Fibroblast of pulmonary artery (primary cell): Measurements from ENCODE around the gene FRMD6.

Source experiments
- DNase-seq: peaks from one replicate; pipeline ENCODE4 v3.0.0-alpha.2; 2010; ENCODE audit warnings: low read depth
- H3K4me3 ChIP-seq: replicated peaks from 2 replicates; pipeline ENCODE4 v1.5.1; 2011; ENCODE audit warnings: low read depth, mild to moderate bottlenecking, control low read depth, low read length, moderate library complexity
- CTCF ChIP-seq: IDR thresholded peaks from 2 replicates; pipeline ENCODE4 v1.5.1; 2011; ENCODE audit warnings: mild to moderate bottlenecking, control low read depth, low read length, inconsistent platforms; ENCODE audit errors: missing control alignments

Gene FRMD6

DNA sequence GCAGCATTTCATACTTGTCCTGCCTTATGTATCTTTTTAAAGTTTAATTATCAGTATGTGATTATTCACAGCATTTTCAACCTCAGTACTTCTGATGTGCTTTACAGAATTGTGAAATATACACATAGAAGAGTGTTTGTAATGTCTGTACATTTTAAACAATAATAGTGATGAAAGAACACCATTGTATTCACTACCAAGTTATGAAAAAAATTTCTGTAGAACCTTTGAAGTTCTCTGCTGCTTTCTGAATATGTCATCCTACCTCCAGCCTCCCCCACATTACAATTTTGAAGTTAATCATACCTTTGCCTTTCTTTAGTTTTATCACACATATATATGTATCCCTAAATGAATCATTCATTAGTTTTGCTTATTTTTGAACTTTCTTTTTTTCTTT is 24.8 kb downstream of the FRMD6 start:
- no peak overlapping the region for H3K4me3 ChIP-seq
- peak; percentile 71 for DNase-seq
- TF ChIP-seq CTCF = no peak

GRCh38 chr14:51677266-51677665 is 25.6 kb downstream of the FRMD6 start:
- H3K4me3 ChIP-seq = no peak overlapping the region
- peak; percentile 58 for DNase-seq
- TF ChIP-seq CTCF = no peak

DNA sequence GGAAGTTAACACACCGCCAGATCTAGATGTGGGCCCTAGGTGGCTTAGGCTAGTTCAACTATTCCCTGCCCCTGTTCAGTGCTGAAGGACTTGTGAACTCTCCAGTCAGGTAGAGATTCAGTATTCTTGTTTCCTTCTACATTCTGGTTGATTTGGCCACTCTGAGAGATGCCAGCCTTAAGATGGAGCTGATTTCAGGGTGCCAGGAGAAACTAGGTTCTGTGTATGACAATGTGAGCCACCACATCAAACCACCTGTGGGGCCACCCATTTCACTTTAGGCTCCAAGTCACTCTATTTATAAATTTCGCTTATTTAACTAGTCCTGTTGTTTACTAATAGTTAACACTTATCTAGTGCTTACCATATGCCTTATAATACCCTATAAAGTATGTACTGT is 26.0 kb downstream of the FRMD6 start:
- DNase-seq = no peak
- no peak for TF ChIP-seq CTCF
- no peak overlapping the region for H3K4me3 ChIP-seq

GRCh38 chr14:51680031-51680430 is 28.3 kb downstream of the FRMD6 start:
- no peak for DNase-seq
- TF ChIP-seq CTCF = no peak
- H3K4me3 ChIP-seq = no peak overlapping the region

DNA sequence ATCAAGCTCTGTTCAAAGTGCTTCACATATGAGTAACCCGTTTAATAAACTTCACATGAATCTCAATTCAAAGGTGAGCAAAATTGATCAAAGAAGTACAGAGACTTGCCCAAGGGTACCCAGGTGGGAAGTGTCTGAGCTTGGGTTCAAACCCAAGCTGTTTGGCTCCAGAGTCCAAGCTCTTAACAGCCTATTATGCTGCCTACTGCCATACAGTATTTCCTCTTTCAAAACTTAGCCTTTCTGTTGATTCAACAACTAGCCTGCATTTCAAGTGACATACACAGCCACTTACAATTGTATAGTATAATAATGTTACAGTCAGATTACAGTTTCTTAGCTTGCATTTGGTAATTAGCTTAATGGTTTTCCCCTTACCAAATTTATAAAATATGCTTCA is 29.7 kb downstream of the FRMD6 start:
- no peak for DNase-seq
- no peak overlapping the region for H3K4me3 ChIP-seq
- TF ChIP-seq CTCF = no peak

DNA sequence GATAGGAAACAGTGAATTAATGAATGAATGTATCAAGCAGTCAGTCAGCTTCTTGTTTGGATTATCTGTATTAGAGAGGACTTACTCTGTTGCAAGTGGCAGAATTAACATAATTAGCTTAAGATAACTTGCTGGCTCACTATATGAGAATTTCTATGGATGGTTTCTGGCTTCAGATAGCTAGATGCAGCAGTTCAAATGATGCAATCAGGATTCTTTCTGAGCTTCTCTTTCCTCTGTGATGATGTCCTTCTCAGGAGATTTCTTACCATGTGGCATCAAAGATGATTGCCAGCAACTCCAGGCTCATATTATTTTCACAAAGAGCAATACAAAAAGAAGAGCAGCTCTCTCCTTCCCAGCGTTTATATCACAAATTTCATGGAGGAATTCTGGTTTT is 30.7 kb downstream of the FRMD6 start:
- H3K4me3 ChIP-seq = no peak overlapping the region
- no peak for TF ChIP-seq CTCF
- DNase-seq = peak; percentile 51

DNA sequence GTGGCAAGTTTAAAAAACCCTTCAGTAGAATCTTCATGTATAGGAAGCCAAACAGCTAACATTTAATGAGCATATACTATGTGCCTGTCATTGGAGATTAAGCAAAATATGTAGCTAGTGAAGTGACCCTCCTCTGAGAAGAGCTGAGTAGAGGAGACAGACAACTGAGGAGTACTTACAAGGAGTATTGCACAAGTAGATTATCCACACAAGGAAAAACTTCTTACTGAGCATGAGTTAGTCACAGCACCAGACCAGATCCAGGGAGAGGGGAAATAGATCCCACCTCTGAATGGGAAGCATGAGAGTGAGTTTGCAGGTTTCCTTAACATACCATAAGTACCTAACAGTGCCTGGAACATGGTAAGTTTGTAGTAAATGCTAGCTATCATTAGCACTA is 33.0 kb downstream of the FRMD6 start:
- DNase-seq = no peak
- no peak for TF ChIP-seq CTCF
- H3K4me3 ChIP-seq = no peak overlapping the region
